SH-SY5Y (cell line): ENCODE measurements around the gene GRM8.

ENCODE experiments used
- GATA2 ChIP-seq: IDR thresholded peaks from 2 replicates; pipeline ENCODE4 v1.6.1; 2011; ENCODE audit warnings: mild to moderate bottlenecking, low read depth, low read length
- GATA3 ChIP-seq: IDR thresholded peaks from 2 replicates; pipeline ENCODE4 v1.6.1; 2011; ENCODE audit warnings: low read depth, mild to moderate bottlenecking, low read length, moderate library complexity

GRM8 gene

GRCh38 chr7:126637538-126637937 lies 615.2 kb downstream of the GRM8 start:
- peak; percentile 59; the same call in 1 of the 2 replicates for TF ChIP-seq GATA2
- TF ChIP-seq GATA3 = peak; percentile 53; the same call in 1 of the 2 replicates

GRCh38 chr7:126635545-126635944 lies 617.2 kb downstream of the GRM8 start:
- TF ChIP-seq GATA3 = no peak
- no peak for TF ChIP-seq GATA2

GRCh38 chr7:126608339-126608776 lies 644.4 kb downstream of the GRM8 start:
- no peak for TF ChIP-seq GATA2
- TF ChIP-seq GATA3 = no peak

GRCh38 chr7:126606331-126606730 lies 646.4 kb downstream of the GRM8 start:
- no peak for TF ChIP-seq GATA2
- TF ChIP-seq GATA3 = no peak

GRCh38 chr7:126605553-126605952 lies 647.2 kb downstream of the GRM8 start:
- peak; percentile 84 for TF ChIP-seq GATA2
- TF ChIP-seq GATA3 = peak; percentile 65; the same call in 1 of the 2 replicates

GRCh38 chr7:126605056-126605455 lies 647.7 kb downstream of the GRM8 start:
- TF ChIP-seq GATA2 (no peak), GATA3 (no peak)

GRCh38 chr7:126589068-126589684 lies 663.6 kb downstream of the GRM8 start:
- TF ChIP-seq GATA3 (no peak), GATA2 (no peak)

GRCh38 chr7:126578338-126578737 lies 674.4 kb downstream of the GRM8 start:
- TF ChIP-seq GATA2 (no peak), GATA3 (no peak)

- TF ChIP-seq GATA3 (no peak), GATA2 (no peak)
These were observed 678.2 kb downstream of the GRM8 start for GRCh38 chr7:126574276-126575250.

- TF ChIP-seq GATA2 = no peak
- no peak for TF ChIP-seq GATA3
These were observed 681.9 kb downstream of the GRM8 start for GRCh38 chr7:126570845-126571244.

- no peak for TF ChIP-seq GATA3
- TF ChIP-seq GATA2 = no peak
These were observed 683.3 kb downstream of the GRM8 start for GRCh38 chr7:126569402-126569801.

GRCh38 chr7:126557271-126557670 lies 695.5 kb downstream of the GRM8 start:
- TF ChIP-seq GATA3 (no peak), GATA2 (no peak)

- TF ChIP-seq GATA2 (no peak), GATA3 (no peak)
These were observed 711.3 kb downstream of the GRM8 start for GRCh38 chr7:126541406-126541805.

- TF ChIP-seq GATA3 (no peak), GATA2 (no peak)
These were observed 717.6 kb downstream of the GRM8 start for GRCh38 chr7:126535176-126535575.
